ENCODE measurements around the gene TBCD.
A peak's percentile ranks its signal among the peaks of the same experiment; 100 is the strongest.
"Not testable (repeated sequence)": the region's sequence is repeated elsewhere in the genome, so short reads cannot be mapped to it uniquely, and the experiment has no call there.

The TBCD gene

DNA sequence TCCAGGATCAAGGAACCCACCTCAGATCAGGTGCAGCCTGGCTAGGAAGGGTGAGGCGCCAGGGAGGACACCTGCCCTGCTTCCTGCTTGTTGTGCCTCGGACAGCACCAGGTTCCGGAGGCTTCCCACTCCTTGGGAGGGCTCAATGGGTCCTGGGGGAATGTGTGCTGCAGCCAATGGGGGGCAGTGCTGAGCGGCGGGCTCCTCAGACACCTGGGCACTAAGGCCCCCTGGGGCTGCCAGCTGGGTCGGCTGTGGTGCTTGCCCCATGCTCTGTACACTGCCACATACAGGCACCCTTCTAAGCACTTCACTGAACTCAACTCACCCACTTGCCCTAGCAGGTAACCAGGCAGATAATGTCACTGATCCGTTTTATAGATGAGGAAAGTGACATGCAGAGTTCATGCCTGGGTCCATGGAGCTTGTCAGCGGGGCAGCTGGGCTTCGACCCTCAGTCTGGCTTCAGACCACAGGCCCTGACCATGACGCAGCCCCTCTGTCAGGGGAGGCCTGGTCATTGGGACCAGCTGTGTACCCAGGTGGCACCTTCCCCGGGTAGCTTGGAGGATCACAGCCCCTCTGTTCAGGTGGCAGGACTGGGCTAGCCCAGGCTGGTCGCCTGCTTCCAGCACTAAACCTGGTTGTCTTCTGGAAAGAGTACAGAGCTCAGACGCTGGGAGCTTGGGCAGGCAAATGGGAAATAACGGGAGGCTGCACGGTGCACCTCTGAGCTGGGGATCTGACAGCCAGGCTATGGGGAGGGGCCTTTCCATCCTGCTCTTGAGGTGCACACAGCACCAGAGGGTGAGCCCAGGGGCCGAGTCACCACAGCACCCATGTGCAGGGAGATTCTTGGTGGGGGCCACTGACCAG lies 8.3 kb upstream of the TBCD start:
- no peak overlapping the region for H3K4me3 ChIP-seq (ENCODE audit: low read length)
- TF ChIP-seq, protein P1, sequence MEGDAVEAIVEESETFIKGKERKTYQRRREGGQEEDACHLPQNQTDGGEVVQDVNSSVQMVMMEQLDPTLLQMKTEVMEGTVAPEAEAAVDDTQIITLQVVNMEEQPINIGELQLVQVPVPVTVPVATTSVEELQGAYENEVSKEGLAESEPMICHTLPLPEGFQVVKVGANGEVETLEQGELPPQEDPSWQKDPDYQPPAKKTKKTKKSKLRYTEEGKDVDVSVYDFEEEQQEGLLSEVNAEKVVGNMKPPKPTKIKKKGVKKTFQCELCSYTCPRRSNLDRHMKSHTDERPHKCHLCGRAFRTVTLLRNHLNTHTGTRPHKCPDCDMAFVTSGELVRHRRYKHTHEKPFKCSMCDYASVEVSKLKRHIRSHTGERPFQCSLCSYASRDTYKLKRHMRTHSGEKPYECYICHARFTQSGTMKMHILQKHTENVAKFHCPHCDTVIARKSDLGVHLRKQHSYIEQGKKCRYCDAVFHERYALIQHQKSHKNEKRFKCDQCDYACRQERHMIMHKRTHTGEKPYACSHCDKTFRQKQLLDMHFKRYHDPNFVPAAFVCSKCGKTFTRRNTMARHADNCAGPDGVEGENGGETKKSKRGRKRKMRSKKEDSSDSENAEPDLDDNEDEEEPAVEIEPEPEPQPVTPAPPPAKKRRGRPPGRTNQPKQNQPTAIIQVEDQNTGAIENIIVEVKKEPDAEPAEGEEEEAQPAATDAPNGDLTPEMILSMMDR (IDR thresholded peaks at IDR 0.05; ENCODE audit: insufficient read depth, low read depth, low read length, missing control alignments), result no peak
- no peak for DNase-seq (ENCODE audit: low read depth)

DNA sequence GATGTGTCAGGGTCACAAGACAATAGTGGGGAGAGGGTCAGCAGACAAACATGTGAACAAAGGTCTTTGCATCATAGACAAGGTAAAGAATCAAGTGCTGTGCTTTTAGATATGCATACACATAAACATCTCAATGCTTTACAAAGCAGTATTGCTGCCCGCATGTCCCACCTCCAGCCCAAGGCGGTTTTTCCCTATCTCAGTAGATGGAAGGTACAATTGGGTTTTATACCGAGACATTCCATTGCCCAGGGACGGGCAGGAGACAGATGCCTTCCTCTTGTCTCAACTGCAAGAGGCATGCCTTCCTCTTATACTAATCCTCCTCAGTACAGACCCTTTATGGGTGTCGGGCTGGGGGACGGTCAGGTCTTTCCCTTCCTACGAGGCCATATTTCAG lies 7.1 kb upstream of the TBCD start:
- DNase-seq (ENCODE audit: low read depth), result not testable (repeated sequence)

DNA sequence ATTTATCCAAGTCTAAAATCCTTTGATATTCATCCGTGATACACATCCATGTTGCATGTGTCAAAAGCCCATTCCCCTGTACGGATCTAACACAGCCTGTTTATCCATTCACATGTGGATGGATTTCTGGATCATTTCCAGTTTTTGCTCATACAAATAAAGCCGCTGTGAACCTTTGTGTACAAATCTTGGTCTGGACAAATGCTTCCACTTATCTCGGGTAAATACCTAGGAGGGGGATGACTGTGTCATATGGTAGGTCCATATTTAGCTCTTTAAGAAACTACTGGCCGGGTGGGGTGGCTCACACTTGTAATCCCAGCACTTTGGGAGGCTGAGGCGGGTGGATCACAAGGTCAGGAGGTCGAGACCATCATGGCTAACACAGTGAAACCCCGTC lies 6.3 kb upstream of the TBCD start:
- TF ChIP-seq, protein P1 (IDR thresholded peaks at IDR 0.05; ENCODE audit: insufficient read depth, low read depth, low read length, missing control alignments), result no peak
- no peak for DNase-seq (ENCODE audit: low read depth)
- no peak overlapping the region for H3K4me3 ChIP-seq (ENCODE audit: low read length)

More for the DNA sequence above, 7.1 kb upstream of the TBCD start:
- not testable (repeated sequence) for H3K4me3 ChIP-seq (ENCODE audit: low read length)

DNA sequence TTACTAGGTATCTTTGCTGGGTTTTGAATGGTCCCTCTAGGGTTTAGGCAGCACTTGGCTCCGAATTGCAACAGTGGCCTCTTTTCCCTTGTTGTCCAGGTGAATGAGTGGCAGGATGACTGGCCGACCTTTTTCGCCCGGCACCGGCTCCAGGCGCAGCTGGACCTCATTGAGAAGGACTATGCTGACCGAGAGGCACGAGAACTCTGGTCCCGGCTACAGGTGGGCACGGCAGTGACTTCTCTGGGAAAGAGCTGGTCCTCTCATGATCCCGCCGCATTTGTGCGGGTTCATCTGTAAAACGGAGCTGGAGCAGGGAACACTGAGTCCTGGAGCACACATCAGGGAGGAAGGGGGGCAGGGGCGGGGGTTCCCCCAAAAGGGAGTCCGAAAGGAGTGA lies 3.1 kb upstream of the TBCD start:
- DNase-seq (ENCODE audit: low read depth), result no peak
- no peak overlapping the region for H3K4me3 ChIP-seq (ENCODE audit: low read length)
- TF ChIP-seq, protein P1 (IDR thresholded peaks at IDR 0.05; ENCODE audit: insufficient read depth, low read depth, low read length, missing control alignments), result no peak

DNA sequence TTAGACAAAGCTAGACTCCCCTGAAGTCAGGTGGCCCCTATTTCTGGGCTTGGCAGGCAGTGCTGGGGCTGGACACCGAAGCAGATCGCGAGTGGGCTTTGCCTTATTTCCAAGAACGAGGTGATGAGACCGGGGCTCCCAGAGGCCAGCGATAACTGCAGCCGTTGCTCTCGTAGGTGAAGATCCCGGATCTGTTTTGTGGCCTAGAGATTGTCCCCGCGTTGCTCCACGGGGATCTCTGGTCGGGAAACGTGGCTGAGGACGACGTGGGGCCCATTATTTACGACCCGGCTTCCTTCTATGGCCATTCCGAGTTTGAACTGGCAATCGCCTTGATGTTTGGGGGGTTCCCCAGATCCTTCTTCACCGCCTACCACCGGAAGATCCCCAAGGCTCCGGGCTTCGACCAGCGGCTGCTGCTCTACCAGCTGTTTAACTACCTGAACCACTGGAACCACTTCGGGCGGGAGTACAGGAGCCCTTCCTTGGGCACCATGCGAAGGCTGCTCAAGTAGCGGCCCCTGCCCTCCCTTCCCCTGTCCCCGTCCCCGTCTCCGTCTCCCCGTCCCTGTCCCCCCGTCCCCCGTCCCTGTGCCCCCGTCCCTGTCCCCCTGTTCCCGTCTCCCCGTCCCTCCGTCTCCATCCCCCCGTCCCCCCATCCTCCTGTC lies 1.5 kb upstream of the TBCD start:
- no peak overlapping the region for H3K4me3 ChIP-seq (ENCODE audit: low read length)
- DNase-seq (ENCODE audit: low read depth), result no peak
- TF ChIP-seq, protein P1 (IDR thresholded peaks at IDR 0.05; ENCODE audit: insufficient read depth, low read depth, low read length, missing control alignments), result no peak

DNA sequence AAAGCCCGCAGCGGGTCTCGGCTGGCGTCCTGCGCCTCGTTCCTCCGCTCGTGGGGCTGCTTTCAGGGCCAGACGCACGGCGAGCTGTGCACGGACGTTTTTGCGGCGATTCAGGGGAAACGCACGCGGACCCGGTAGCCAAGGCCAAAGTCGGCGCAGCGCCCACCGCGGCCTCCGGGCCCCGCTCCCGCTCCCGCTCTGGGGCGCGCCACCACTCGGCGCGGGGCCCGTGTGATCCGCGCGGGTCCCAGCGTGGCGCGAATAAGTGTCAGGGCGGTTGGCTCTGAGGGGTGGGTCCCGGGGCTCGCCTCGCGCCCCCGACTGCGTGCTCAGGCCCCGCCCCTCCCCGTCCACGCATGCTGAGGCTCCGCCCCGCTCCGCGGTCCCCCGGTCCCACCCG lies 694 bp upstream of the TBCD start:
- peak overlapping the region; percentile 38 for H3K4me3 ChIP-seq (ENCODE audit: low read length)
- TF ChIP-seq, protein P1 (IDR thresholded peaks at IDR 0.05; ENCODE audit: insufficient read depth, low read depth, low read length, missing control alignments), result no peak
- DNase-seq (ENCODE audit: low read depth), result no peak

DNA sequence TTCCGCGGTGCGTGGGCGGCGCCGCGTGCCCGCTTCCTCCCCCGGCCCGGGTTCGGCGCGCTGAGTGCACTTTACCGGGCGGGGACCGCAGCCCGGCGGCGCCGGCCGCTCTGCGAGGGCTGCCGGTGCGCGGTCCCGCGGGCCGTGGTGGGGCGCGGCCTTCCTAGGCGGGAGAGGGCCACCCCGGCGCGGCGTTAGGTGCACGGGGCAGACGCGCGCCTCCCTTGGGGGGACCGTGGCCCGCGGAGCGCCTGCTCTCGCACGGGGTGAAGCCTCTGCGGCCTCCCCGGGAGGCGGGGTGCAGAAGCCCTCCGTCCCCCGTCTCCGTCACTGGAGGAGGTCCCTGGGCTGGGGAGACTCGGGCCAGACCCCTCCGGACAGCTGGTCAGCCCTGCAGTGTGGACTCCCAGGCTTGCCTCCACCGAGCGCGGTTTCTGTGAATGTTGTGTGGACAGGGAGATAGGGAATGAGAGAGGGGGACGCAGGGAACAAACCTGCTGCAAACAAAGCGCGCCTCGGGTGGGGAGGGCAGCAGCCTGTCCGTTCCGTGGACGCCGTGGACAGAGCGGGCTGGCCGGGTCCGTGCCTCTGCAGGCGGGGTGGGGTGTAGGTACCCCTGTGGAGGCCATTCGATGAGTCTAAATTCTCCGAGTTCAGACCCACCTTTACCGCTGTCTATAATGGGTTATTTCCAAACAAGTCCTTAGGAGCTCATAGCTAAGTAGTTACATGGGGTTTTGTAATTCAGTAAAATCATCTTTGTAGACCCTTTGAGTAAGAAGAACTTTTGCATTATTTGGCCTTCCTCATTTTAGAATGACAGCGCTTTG lies 721 bp downstream of the TBCD start:
- H3K4me3 ChIP-seq (ENCODE audit: low read length), result peak overlapping the region; percentile 74
- TF ChIP-seq, protein P1 (IDR thresholded peaks at IDR 0.05; ENCODE audit: insufficient read depth, low read depth, low read length, missing control alignments), result no peak
- DNase-seq (ENCODE audit: low read depth), result peak; percentile 21

Data from epithelial cell of esophagus (primary cell).